Thoracic aorta (tissue), 2 donors: ENCODE measurements around the gene SLC25A51. TPM values are rescaled to one million over a fixed set of nuclear protein-coding genes. Genes with fewer than 3 reads are reported as not detected.

Source experiments
- ATAC-seq: fragments of 150-250 bp; one replicate; pipeline ENCODE4 v1.8.0; 2017; ENCODE audit warnings: low read depth; ENCODE audit not compliant: insufficient number of reproducible peaks, low FRiP score
- DNase-seq: peaks from one replicate; pipeline ENCODE4 v3.0.0-alpha.2; 2020; ENCODE audit warnings: low spot score
- H3K27ac ChIP-seq, 2 donors: fragments of 200-600 bp; sonication (generic); 1 replicate in 1 of 2; 2 replicates in 1 of 2; pipeline ENCODE4 v1.5.1; 2016; ENCODE audit warnings: mild to moderate bottlenecking in 2 of 2, moderate library complexity in 2 of 2
- H3K27me3 ChIP-seq: fragments of 200-600 bp; sonication (generic); replicated peaks from 2 replicates; pipeline ENCODE4 v1.6.0; 2016; ENCODE audit warnings: mild to moderate bottlenecking; ENCODE audit not compliant: insufficient read depth
- H3K36me3 ChIP-seq: fragments of 200-600 bp; sonication (generic); one replicate; pipeline ENCODE4 v1.5.1; 2016
- H3K4me1 ChIP-seq, 2 donors: fragments of 200-600 bp; sonication (generic); 1 replicate in 1 of 2; 2 replicates in 1 of 2; pipeline versions ENCODE4 v1.5.1 to v1.6.0; 2016; ENCODE audit warnings: low read depth in 2 of 2, mild to moderate bottlenecking in 1 of 2; ENCODE audit not compliant: control insufficient read depth in 1 of 2
- H3K4me3 ChIP-seq: fragments of 200-600 bp; sonication (generic); 2 replicates; pipeline ENCODE4 v1.5.1; 2016; ENCODE audit warnings: mild to moderate bottlenecking
- H3K9me3 ChIP-seq: fragments of 200-600 bp; sonication (generic); 2 replicates; pipeline ENCODE4 v1.5.1; 2016
- total RNA-seq, 2 donors: library from RNA; depleted of rRNA; stranded (reverse); fragments of >200 nt; gene quantifications; one replicate each; pipeline versions ENCODE4 v1.1.0 to v1.2.3, GENCODE V29; 2016
- TF ChIP-seq, protein P1 (sequence below): fragments of 200-600 bp; sonication (generic); IDR thresholded peaks from one replicate; pipeline ENCODE4 v1.5.1; 2019; ENCODE audit warnings: antibody characterized with exemption

Gene SLC25A51
- total RNA-seq, 2 donors from 2014 or later, result 29.9 to 39.1 TPM

DNA sequence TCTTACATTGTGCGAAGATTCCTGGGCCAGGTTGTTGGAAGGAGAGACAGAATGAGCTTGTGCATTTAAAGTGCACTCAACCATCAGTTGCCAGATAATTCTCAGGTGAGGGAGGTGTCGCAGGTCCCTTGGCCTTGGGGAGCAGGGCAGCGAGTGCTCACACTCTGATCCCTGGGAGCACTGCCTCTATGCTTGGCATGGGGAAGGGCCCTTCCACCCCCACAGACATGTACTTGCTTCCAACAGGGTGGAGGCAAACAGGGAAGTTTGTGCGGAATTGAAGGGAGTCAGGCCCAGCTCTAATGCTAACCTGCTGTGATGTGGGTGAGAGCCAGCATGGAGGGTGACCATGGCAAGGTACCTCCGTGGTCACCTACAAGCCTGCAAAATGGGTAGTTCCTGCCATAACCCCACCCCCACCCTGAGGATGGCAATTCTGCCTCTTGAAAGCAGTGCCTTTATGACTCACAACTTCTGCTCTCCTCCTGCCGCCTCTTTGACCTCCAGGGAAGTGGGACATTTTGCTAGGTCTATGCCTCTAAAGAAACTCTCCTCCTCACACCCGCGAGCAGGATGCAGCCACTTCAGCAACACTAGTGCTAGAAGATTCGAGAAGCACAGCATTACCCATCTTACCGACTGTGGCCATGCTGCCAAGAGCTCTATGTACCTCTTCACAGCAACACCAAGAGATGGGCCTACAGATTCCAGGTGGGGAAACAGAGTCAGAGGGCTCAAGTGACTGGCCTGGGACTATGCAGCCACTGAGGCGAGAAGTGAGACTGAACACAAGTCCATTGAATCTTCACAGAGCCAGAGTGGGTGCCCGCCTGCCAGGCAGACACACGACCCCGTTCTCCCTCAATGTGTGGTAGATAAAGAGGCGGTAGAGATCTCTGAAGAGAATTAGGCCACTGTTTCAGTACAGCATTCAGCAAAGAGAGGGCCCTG, 22.1 kb upstream of the SLC25A51 start:
- Histone ChIP-seq H3K9me3 (no peaks in the 10 kb centered on the region), H3K27me3 (no peaks in the 10 kb centered on the region), H3K4me1 (peaks cover 3 to 60% of the 10 kb centered on the region in 2 donors), H3K4me3 (no peak overlapping the region), H3K27ac (no peak overlapping the region), H3K36me3 (no peaks in the 10 kb centered on the region)
- no peak for ATAC-seq
- TF ChIP-seq, protein P1, sequence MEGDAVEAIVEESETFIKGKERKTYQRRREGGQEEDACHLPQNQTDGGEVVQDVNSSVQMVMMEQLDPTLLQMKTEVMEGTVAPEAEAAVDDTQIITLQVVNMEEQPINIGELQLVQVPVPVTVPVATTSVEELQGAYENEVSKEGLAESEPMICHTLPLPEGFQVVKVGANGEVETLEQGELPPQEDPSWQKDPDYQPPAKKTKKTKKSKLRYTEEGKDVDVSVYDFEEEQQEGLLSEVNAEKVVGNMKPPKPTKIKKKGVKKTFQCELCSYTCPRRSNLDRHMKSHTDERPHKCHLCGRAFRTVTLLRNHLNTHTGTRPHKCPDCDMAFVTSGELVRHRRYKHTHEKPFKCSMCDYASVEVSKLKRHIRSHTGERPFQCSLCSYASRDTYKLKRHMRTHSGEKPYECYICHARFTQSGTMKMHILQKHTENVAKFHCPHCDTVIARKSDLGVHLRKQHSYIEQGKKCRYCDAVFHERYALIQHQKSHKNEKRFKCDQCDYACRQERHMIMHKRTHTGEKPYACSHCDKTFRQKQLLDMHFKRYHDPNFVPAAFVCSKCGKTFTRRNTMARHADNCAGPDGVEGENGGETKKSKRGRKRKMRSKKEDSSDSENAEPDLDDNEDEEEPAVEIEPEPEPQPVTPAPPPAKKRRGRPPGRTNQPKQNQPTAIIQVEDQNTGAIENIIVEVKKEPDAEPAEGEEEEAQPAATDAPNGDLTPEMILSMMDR, result no peak
- DNase-seq, result no peak

DNA sequence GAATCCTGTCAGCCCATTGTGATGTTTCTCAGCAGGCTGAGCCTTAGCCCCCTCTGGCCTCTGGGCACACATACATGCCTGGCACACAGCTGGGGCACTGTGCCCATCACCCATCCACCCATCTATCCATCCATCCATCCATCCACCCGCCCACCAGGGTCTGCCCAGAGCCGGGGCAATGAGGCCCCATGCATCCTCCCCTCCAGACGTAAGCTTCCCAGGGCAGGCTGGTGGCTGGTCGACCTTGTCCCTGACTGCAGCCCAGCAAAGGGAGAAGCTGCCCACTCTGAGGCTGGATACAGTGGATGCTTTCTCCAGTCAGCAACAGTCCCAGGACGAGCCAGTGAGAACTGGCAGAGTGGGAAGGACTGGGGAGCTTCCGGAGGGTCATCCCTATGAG, 21.1 kb upstream of the SLC25A51 start:
- peaks cover 3 to 62% of the 10 kb centered on the region in 2 donors for H3K4me1 ChIP-seq
- ATAC-seq (no peak), DNase-seq (no peak)
- TF ChIP-seq, protein P1, result no peak
- no peak overlapping the region for H3K27ac ChIP-seq
- H3K36me3 ChIP-seq, result no peaks in the 10 kb centered on the region
- H3K27me3 ChIP-seq, result no peaks in the 10 kb centered on the region
- H3K9me3 ChIP-seq, result no peaks in the 10 kb centered on the region
- no peak overlapping the region for H3K4me3 ChIP-seq

DNA sequence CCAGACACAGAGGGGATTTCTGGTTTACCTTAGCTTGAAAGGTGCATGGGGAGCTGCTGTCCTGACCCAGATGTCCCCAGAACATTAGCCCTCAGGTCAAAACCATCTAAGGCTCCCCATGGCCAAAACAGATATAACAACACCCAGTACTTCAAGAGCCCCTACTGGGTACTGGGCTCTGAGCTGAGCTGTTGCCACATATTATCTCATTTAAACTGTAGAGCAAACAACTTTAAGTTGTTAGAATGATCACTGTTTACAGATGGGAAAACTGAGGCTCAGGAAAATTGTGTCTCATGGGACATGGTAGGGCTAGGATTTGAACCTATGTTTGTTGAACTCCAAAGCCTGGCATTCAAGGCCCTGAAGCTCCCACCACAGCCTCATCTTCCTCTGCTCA, 20.6 kb upstream of the SLC25A51 start:
- Histone ChIP-seq H3K4me1 (peaks cover 3 to 62% of the 10 kb centered on the region in 2 donors), H3K27ac (no peak overlapping the region), H3K27me3 (no peaks in the 10 kb centered on the region), H3K36me3 (no peaks in the 10 kb centered on the region), H3K4me3 (no peak overlapping the region), H3K9me3 (no peaks in the 10 kb centered on the region)
- DNase-seq (no peak), ATAC-seq (no peak)
- TF ChIP-seq, protein P1, result no peak

DNA sequence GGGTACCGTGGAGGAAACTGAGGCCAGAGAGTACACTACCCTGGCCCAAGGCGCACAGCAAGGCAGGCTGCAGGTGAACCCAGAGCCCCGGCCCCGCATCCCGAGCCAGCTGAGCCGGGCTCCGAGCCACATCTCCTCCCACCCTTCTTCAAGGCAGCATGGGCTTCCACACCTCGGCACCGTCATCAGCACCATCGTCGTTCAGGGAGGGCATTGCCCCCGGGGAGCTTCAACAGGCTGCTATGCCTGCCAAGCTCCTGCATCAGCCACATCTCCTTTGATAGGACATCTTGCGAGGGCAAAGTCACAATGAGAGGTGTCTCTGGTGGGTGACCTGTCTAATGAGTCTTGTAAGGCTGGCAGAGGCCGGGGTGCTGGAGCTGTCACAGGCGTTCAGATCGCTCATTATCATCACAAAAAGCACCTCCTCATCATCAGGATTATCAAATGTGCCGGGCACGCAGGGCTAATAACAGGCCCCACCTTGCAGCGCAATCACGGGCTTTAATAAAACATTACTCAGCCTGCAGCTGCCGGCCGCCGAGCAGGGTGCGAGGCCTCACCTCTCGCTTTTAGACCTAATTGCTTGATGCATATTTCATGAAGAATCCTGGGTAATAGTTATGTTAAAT, 20.0 kb upstream of the SLC25A51 start:
- no peak overlapping the region for H3K4me3 ChIP-seq
- TF ChIP-seq, protein P1, result no peak
- H3K36me3 ChIP-seq, result peaks cover 3% of the 10 kb centered on the region
- H3K27me3 ChIP-seq, result no peaks in the 10 kb centered on the region
- H3K4me1 ChIP-seq, result peaks cover 3 to 58% of the 10 kb centered on the region in 2 donors
- no peak for ATAC-seq
- H3K9me3 ChIP-seq, result no peaks in the 10 kb centered on the region
- DNase-seq, result no peak
- no peak overlapping the region for H3K27ac ChIP-seq

DNA sequence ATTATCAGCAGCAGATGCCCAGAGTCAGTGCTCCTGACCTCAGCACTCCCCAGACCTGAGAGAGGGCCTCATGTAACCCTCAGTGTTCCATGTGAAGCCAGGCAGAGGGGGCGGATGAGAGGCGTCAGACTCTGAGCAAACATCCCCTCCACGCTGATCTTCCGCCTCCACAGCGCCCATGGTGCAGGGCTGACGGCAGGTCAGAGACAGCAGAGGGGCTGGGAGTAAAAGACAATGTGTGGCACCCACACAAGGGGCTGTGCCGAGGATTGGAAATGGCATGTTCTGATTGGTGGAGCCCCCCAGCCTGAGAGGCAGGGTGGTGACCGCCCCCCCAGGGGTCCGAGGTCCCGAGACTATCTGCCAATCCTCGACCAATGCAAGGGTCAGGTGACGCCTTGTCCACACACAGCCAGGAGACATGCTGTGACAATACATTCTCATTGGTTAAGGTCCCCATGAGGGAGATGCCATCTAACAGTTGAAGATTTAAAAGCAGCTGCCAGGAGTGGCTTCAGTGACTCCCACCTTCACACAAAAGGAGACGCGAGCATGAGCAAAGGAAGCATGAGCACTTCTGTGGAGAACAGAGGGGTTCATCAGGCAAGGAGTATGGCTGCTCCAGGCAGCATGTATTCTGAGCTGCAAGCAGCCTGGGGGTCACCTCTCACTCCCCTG, 19.3 kb upstream of the SLC25A51 start:
- no peak for DNase-seq
- Histone ChIP-seq H3K27ac (no peak overlapping the region), H3K4me3 (no peak overlapping the region), H3K9me3 (no peaks in the 10 kb centered on the region), H3K4me1 (peaks cover 3 to 57% of the 10 kb centered on the region in 2 donors), H3K36me3 (peaks cover 4% of the 10 kb centered on the region), H3K27me3 (no peaks in the 10 kb centered on the region)
- TF ChIP-seq, protein P1, result no peak
- ATAC-seq, result no peak
